ENCODE measurements around the gene TMEM123. TPM values are rescaled to one million over a fixed set of nuclear protein-coding genes. Genes with fewer than 3 reads are reported as not detected.

The TMEM123 gene
- total and polyA plus RNA-seq, 10 of the 15 experiments (the other 5 are each of a cell fraction or from before 2014, with no cell fraction given): 35.1 to 667 (median 123) TPM

GRCh38 chr11:102451681-102452460 is 694 bp downstream of the TMEM123 start (continued):
- no peak for TF ChIP-seq NR2C2 (IDR thresholded peaks at IDR 0.05; ENCODE audit: borderline replicate concordance, control insufficient read depth, insufficient read length, low read depth)
- no peak for TF ChIP-seq PAX5 (IDR thresholded peaks at IDR 0.05; ENCODE audit: borderline replicate concordance, low read depth, low read length)
- TF ChIP-seq IKZF2 (IDR thresholded peaks at IDR 0.05): no peak
- peak; percentile 84 for TF ChIP-seq POLR2A (IDR thresholded peaks at IDR 0.05; ENCODE audit: low read depth, low read length)
- TF ChIP-seq WRNIP1 (IDR thresholded peaks at IDR 0.05; ENCODE audit: borderline replicate concordance, low read depth, low read length): 0 out of 2 replicates have a peak, but pooled peaks have one; percentile 35
- no peak for TF ChIP-seq TCF7 (IDR thresholded peaks at IDR 0.05; ENCODE audit: borderline replicate concordance)
- TF ChIP-seq CBX3 (IDR thresholded peaks at IDR 0.05; ENCODE audit: borderline replicate concordance, low read depth): no peak
- TF ChIP-seq BACH1 (IDR thresholded peaks at IDR 0.05; ENCODE audit: borderline replicate concordance): 0 out of 2 replicates have a peak, but pooled peaks have one; percentile 40
- no peak for TF ChIP-seq SREBF2 (IDR thresholded peaks at IDR 0.05; ENCODE audit: low read length)
- TF ChIP-seq POU2F2 (IDR thresholded peaks at IDR 0.05; ENCODE audit: borderline replicate concordance, low read depth, low read length): peak; percentile 35; the same call in 1 of the 3 replicates
- TF ChIP-seq SMC3 (IDR thresholded peaks at IDR 0.05; ENCODE audit: borderline replicate concordance, low read length): peak; percentile 36; the same call in 1 of the 2 replicates
- no peak for TF ChIP-seq REST (IDR thresholded peaks at IDR 0.05; ENCODE audit: low read depth, low read length)
- TF ChIP-seq LARP7 (IDR thresholded peaks at IDR 0.05): peak; percentile 31
- peak; percentile 27 to 44 (median 35); a peak in 3 of 6 replicates for TF ChIP-seq CTCF (IDR thresholded peaks at IDR 0.05 in 2 of 3, conservative IDR thresholded peaks at IDR 0.05 in 1 of 3; ENCODE audit: control insufficient read depth in 2 of 3, extremely low read depth in 1 of 3, insufficient read depth in 1 of 3, low read depth in 3 of 3, low read length in 3 of 3)
- TF ChIP-seq STAT3 (IDR thresholded peaks at IDR 0.05; ENCODE audit: low read depth, low read length): no peak
- TF ChIP-seq MYC (IDR thresholded peaks at IDR 0.05; ENCODE audit: insufficient read depth, insufficient read length, insufficient replicate concordance, low read length, severe bottlenecking): no peak
- TF ChIP-seq GATAD2B (conservative IDR thresholded peaks at IDR 0.05; ENCODE audit: low read depth): no peak
- TF ChIP-seq SIN3A (IDR thresholded peaks at IDR 0.05; ENCODE audit: low read depth, low read length): peak; percentile 92
- TF ChIP-seq RBBP5 (conservative IDR thresholded peaks at IDR 0.05): no peak
- peak; percentile 51; the same call in 1 of the 2 replicates for TF ChIP-seq TAF1 (IDR thresholded peaks at IDR 0.05; ENCODE audit: borderline replicate concordance, low read depth, low read length)
- peak; percentile 88 for TF ChIP-seq MXI1 (IDR thresholded peaks at IDR 0.05; ENCODE audit: low read depth, low read length)
- no peak for TF ChIP-seq SMAD5 (IDR thresholded peaks at IDR 0.05; ENCODE audit: low read depth)
- peak; percentile 56; the same call in 1 of the 2 replicates for TF ChIP-seq TBL1XR1 (IDR thresholded peaks at IDR 0.05; ENCODE audit: low read depth, low read length)
- TF ChIP-seq MTA2 (IDR thresholded peaks at IDR 0.05; ENCODE audit: low read depth): 0 out of 2 replicates have a peak, but pooled peaks have one; percentile 15
- TF ChIP-seq MLLT1 (IDR thresholded peaks at IDR 0.05): peak; percentile 33; the same call in 1 of the 2 replicates

All from GM12878 (cell line).